Upper lobe of left lung (tissue), 4 donors: ENCODE results near the gene CACNB4.

Source experiments
- EP300 ChIP-seq, 4 donors: sonication (generic); formaldehyde crosslinking; IDR thresholded peaks; one replicate each; pipeline ENCODE4 v1.5.1; 2017; ENCODE audit warnings: antibody characterized with exemption in 4 of 4, control low read depth in 2 of 4
- TF ChIP-seq, protein P1 (sequence below), 6 experiments: fragments of 450-650 bp in 4 of 6; fragments of 200-600 bp in 2 of 6; sonication (generic) in 2 of 6; IDR thresholded peaks; one replicate each; pipeline ENCODE4 v1.5.1; 2016 to 2019; ENCODE audit warnings: antibody characterized with exemption in 6 of 6

DNA sequence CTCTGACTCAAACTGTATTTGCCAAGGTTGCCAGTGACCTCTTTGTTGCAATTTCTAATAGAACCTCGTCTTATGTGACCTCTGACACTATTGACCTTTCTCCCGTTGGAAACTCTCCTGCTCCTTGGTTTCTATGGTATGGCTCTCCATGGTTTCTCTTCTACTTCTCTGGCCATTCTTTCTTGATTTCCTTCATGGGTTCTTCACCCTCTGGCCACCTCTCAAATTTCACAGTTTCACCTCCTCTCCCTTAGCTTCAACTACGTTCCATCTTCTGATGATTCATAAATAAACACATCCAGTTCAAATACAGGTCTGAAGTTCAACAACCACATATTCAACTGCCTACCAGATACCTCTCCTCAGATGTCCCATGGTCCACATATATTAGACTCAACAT is 109.5 kb downstream of the CACNB4 start:
- TF ChIP-seq, protein P1, sequence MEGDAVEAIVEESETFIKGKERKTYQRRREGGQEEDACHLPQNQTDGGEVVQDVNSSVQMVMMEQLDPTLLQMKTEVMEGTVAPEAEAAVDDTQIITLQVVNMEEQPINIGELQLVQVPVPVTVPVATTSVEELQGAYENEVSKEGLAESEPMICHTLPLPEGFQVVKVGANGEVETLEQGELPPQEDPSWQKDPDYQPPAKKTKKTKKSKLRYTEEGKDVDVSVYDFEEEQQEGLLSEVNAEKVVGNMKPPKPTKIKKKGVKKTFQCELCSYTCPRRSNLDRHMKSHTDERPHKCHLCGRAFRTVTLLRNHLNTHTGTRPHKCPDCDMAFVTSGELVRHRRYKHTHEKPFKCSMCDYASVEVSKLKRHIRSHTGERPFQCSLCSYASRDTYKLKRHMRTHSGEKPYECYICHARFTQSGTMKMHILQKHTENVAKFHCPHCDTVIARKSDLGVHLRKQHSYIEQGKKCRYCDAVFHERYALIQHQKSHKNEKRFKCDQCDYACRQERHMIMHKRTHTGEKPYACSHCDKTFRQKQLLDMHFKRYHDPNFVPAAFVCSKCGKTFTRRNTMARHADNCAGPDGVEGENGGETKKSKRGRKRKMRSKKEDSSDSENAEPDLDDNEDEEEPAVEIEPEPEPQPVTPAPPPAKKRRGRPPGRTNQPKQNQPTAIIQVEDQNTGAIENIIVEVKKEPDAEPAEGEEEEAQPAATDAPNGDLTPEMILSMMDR (IDR thresholded peaks at IDR 0.05), result no peak
- TF ChIP-seq EP300 (IDR thresholded peaks at IDR 0.05), result no peak
